Activated CD4-positive, alpha-beta T cell treated with anti-CD3 and anti-CD28 coated beads, Interleukin-2, amount 50 U/mL, for 4 hours (primary cell): ENCODE measurements around the gene EVI2A.
A peak's percentile ranks its signal among the peaks of the same experiment; 100 is the strongest.
"Not testable (repeated sequence)": the region's sequence is repeated elsewhere in the genome, so short reads cannot be mapped to it uniquely, and the experiment has no call there.

ENCODE experiments used
- DNase-seq, 2 experiments: peaks; one replicate each; pipeline ENCODE4 v3.0.0-alpha.2; 2020

The EVI2A gene

GRCh38 chr17:31311526-31311925 lies 9.9 kb downstream of the EVI2A start:
- DNase-seq = no peak

GRCh38 chr17:31310886-31311285 lies 10.5 kb downstream of the EVI2A start:
- DNase-seq = no peak

- peak; percentile 44 to 54 for DNase-seq
Observed at GRCh38 chr17:31310260-31310659, 11.2 kb downstream of the EVI2A start.

GRCh38 chr17:31309556-31309955 lies 11.9 kb downstream of the EVI2A start:
- no peak for DNase-seq

- no peak for DNase-seq
Observed at GRCh38 chr17:31308372-31309334, 12.8 kb downstream of the EVI2A start.

- no peak for DNase-seq
Observed at GRCh38 chr17:31307640-31308039, 13.8 kb downstream of the EVI2A start.

GRCh38 chr17:31299624-31300023 lies 21.8 kb downstream of the EVI2A start:
- DNase-seq = no peak

- DNase-seq = no peak
Observed at GRCh38 chr17:31297090-31297489, 24.3 kb downstream of the EVI2A start, which contains the start of gene OMG. TSS of gene OMG (minus strand) at chr17:31297239. CDS start at chr17:31296331, 908 bp downstream.

- DNase-seq = no peak
Observed at GRCh38 chr17:31296142-31296541, 25.3 kb downstream of the EVI2A start.

GRCh38 chr17:31295489-31295871 lies 25.9 kb downstream of the EVI2A start:
- no peak for DNase-seq

GRCh38 chr17:31294820-31295488 lies 26.5 kb downstream of the EVI2A start:
- DNase-seq = no peak

- no peak for DNase-seq
Observed at GRCh38 chr17:31294231-31294630, 27.2 kb downstream of the EVI2A start.

- DNase-seq = no peak
Observed at GRCh38 chr17:31293581-31293980, 27.8 kb downstream of the EVI2A start.

- no peak for DNase-seq
Observed at GRCh38 chr17:31291820-31292219, 29.6 kb downstream of the EVI2A start.

- no peak for DNase-seq
Observed at GRCh38 chr17:31289790-31290189, 31.6 kb downstream of the EVI2A start.

GRCh38 chr17:31287932-31288331 lies 33.5 kb downstream of the EVI2A start:
- not testable (repeated sequence) for DNase-seq

GRCh38 chr17:31286587-31286986 lies 34.8 kb downstream of the EVI2A start:
- no peak for DNase-seq

GRCh38 chr17:31283841-31284240 lies 37.6 kb downstream of the EVI2A start:
- no peak for DNase-seq

- no peak for DNase-seq
Observed at GRCh38 chr17:31281061-31281460, 40.4 kb downstream of the EVI2A start.

GRCh38 chr17:31279401-31279800 lies 42.0 kb downstream of the EVI2A start:
- no peak for DNase-seq

GRCh38 chr17:31275116-31275515 lies 46.3 kb downstream of the EVI2A start:
- no peak for DNase-seq

GRCh38 chr17:31274252-31274651 lies 47.2 kb downstream of the EVI2A start:
- DNase-seq = no peak

GRCh38 chr17:31273516-31273915 lies 47.9 kb downstream of the EVI2A start:
- DNase-seq = no peak

GRCh38 chr17:31272803-31273202 lies 48.6 kb downstream of the EVI2A start:
- DNase-seq = no peak
